Measurements from ENCODE around the gene AEBP2.

Gene AEBP2

GRCh38 chr12:19409376-19409775 is 29.9 kb upstream of the AEBP2 start:
- no peaks in the 10 kb centered on the region for H3K9me3 ChIP-seq (ENCODE audit: severe bottlenecking)
- DNase-seq (ENCODE audit: low spot score) (no peak), ATAC-seq (ENCODE audit: low read depth) (no peak)
- no peaks in the 10 kb centered on the region for H3K4me1 ChIP-seq (ENCODE audit: insufficient read depth, poor library complexity, severe bottlenecking)
- H3K27ac ChIP-seq (ENCODE audit: poor library complexity, severe bottlenecking), result no peak overlapping the region
- TF ChIP-seq CTCF (IDR thresholded peaks at IDR 0.05; ENCODE audit: poor library complexity, severe bottlenecking), result no peak
- H3K27me3 ChIP-seq (ENCODE audit: insufficient read depth, poor library complexity, severe bottlenecking), result no peaks in the 10 kb centered on the region
- no peaks in the 10 kb centered on the region for H3K36me3 ChIP-seq (ENCODE audit: low read depth)
- H3K4me3 ChIP-seq (ENCODE audit: severe bottlenecking), result no peak overlapping the region

- Histone ChIP-seq H3K4me3 (ENCODE audit: severe bottlenecking) (no peak overlapping the region), H3K36me3 (ENCODE audit: low read depth) (no peaks in the 10 kb centered on the region), H3K9me3 (ENCODE audit: severe bottlenecking) (no peaks in the 10 kb centered on the region), H3K27ac (ENCODE audit: poor library complexity, severe bottlenecking) (no peak overlapping the region), H3K4me1 (ENCODE audit: insufficient read depth, poor library complexity, severe bottlenecking) (no peaks in the 10 kb centered on the region), H3K27me3 (ENCODE audit: insufficient read depth, poor library complexity, severe bottlenecking) (no peaks in the 10 kb centered on the region)
- no peak for TF ChIP-seq CTCF (IDR thresholded peaks at IDR 0.05; ENCODE audit: poor library complexity, severe bottlenecking)
- ATAC-seq (ENCODE audit: low read depth) (no peak), DNase-seq (ENCODE audit: low spot score) (no peak)
These were observed 29.1 kb upstream of the AEBP2 start for GRCh38 chr12:19410211-19410610.

GRCh38 chr12:19410629-19411185 is 28.6 kb upstream of the AEBP2 start:
- H3K4me3 ChIP-seq (ENCODE audit: severe bottlenecking), result no peak overlapping the region
- TF ChIP-seq CTCF (IDR thresholded peaks at IDR 0.05; ENCODE audit: poor library complexity, severe bottlenecking), result no peak
- DNase-seq (ENCODE audit: low spot score) (no peak), ATAC-seq (ENCODE audit: low read depth) (no peak)
- no peaks in the 10 kb centered on the region for H3K27me3 ChIP-seq (ENCODE audit: insufficient read depth, poor library complexity, severe bottlenecking)
- H3K9me3 ChIP-seq (ENCODE audit: severe bottlenecking), result no peaks in the 10 kb centered on the region
- H3K36me3 ChIP-seq (ENCODE audit: low read depth), result no peaks in the 10 kb centered on the region
- H3K4me1 ChIP-seq (ENCODE audit: insufficient read depth, poor library complexity, severe bottlenecking), result no peaks in the 10 kb centered on the region
- H3K27ac ChIP-seq (ENCODE audit: poor library complexity, severe bottlenecking), result no peak overlapping the region

GRCh38 chr12:19411234-19412204 is 27.8 kb upstream of the AEBP2 start:
- no peak for ATAC-seq (ENCODE audit: low read depth)
- no peak overlapping the region for H3K27ac ChIP-seq (ENCODE audit: poor library complexity, severe bottlenecking)

More at GRCh38 chr12:19411234-19412204, 27.8 kb upstream of the AEBP2 start:
- TF ChIP-seq CTCF (IDR thresholded peaks at IDR 0.05; ENCODE audit: poor library complexity, severe bottlenecking), result no peak
- Histone ChIP-seq H3K4me1 (ENCODE audit: insufficient read depth, poor library complexity, severe bottlenecking) (no peaks in the 10 kb centered on the region), H3K4me3 (ENCODE audit: severe bottlenecking) (no peak overlapping the region), H3K27me3 (ENCODE audit: insufficient read depth, poor library complexity, severe bottlenecking) (no peaks in the 10 kb centered on the region), H3K9me3 (ENCODE audit: severe bottlenecking) (no peaks in the 10 kb centered on the region), H3K36me3 (ENCODE audit: low read depth) (no peaks in the 10 kb centered on the region)
- no peak for DNase-seq (ENCODE audit: low spot score)

Data from RWPE2 (cell line).